Measurements from ENCODE around the gene ADGRF5.

GRCh38 chr6:46961232-46961631 is 39.5 kb upstream of the ADGRF5 start:
- TF ChIP-seq POLR2A (IDR thresholded peaks at IDR 0.05) (no peak), CTCF (IDR thresholded peaks at IDR 0.05) (no peak)

Data from adrenal gland (tissue), 5 donors.